ENCODE results near the gene PPP1R14D.
A peak's percentile ranks its signal among the peaks of the same experiment; 100 is the strongest.

The PPP1R14D gene

GRCh38 chr15:40796041-40796440 is 32.5 kb downstream of the PPP1R14D start:
- 0 out of 2 replicates have a peak, but pooled peaks cover 3% of the 10 kb centered on the region for H3K36me3 ChIP-seq (ENCODE audit: insufficient read depth, low read length)
- no peak overlapping the region for H3K4me3 ChIP-seq (ENCODE audit: low read depth, low read length)
- no peaks in the 10 kb centered on the region for H3K27me3 ChIP-seq (ENCODE audit: insufficient read depth, low read length)
- no peak overlapping the region for H3K27ac ChIP-seq (ENCODE audit: low read depth, low read length)
- no peak overlapping the region for H2AFZ ChIP-seq (ENCODE audit: low read length, unreplicated experiment)
- H3K4me1 ChIP-seq (ENCODE audit: control insufficient read depth, insufficient read depth, low read length, unreplicated experiment), result peaks cover 15% of the 10 kb centered on the region
- peaks cover 31% of the 10 kb centered on the region for H3K79me2 ChIP-seq (ENCODE audit: control insufficient read depth, insufficient read depth, low read length, unreplicated experiment)

GRCh38 chr15:40793216-40793989 is 35.1 kb downstream of the PPP1R14D start:
- 0 out of 2 replicates have a peak, but pooled peaks cover 3% of the 10 kb centered on the region for H3K36me3 ChIP-seq (ENCODE audit: insufficient read depth, low read length)
- H3K4me1 ChIP-seq (ENCODE audit: control insufficient read depth, insufficient read depth, low read length, unreplicated experiment), result peaks cover 19% of the 10 kb centered on the region
- no peak overlapping the region for H2AFZ ChIP-seq (ENCODE audit: low read length, unreplicated experiment)
- peaks cover 34% of the 10 kb centered on the region for H3K79me2 ChIP-seq (ENCODE audit: control insufficient read depth, insufficient read depth, low read length, unreplicated experiment)
- no peaks in the 10 kb centered on the region for H3K27me3 ChIP-seq (ENCODE audit: insufficient read depth, low read length)
- H3K4me3 ChIP-seq (ENCODE audit: low read depth, low read length), result peak overlapping the region; percentile 22
- peak overlapping the region; percentile 78 for H3K27ac ChIP-seq (ENCODE audit: low read depth, low read length)

GRCh38 chr15:40792394-40792793 is 36.1 kb downstream of the PPP1R14D start:
- no peak overlapping the region for H3K4me3 ChIP-seq (ENCODE audit: low read depth, low read length)
- no peaks in the 10 kb centered on the region for H3K27me3 ChIP-seq (ENCODE audit: insufficient read depth, low read length)
- peaks cover 30% of the 10 kb centered on the region for H3K79me2 ChIP-seq (ENCODE audit: control insufficient read depth, insufficient read depth, low read length, unreplicated experiment)
- H2AFZ ChIP-seq (ENCODE audit: low read length, unreplicated experiment), result no peak overlapping the region
- peaks cover 27% of the 10 kb centered on the region for H3K4me1 ChIP-seq (ENCODE audit: control insufficient read depth, insufficient read depth, low read length, unreplicated experiment)
- 0 out of 2 replicates have a peak, but pooled peaks cover 3% of the 10 kb centered on the region for H3K36me3 ChIP-seq (ENCODE audit: insufficient read depth, low read length)
- H3K27ac ChIP-seq (ENCODE audit: low read depth, low read length), result peak overlapping the region; percentile 78

- peaks cover 40% of the 10 kb centered on the region for H3K4me1 ChIP-seq (ENCODE audit: control insufficient read depth, insufficient read depth, low read length, unreplicated experiment)
- H2AFZ ChIP-seq (ENCODE audit: low read length, unreplicated experiment), result no peak overlapping the region
- H3K36me3 ChIP-seq (ENCODE audit: insufficient read depth, low read length), result 0 out of 2 replicates have a peak, but pooled peaks cover 3% of the 10 kb centered on the region
- H3K79me2 ChIP-seq (ENCODE audit: control insufficient read depth, insufficient read depth, low read length, unreplicated experiment), result peaks cover 31% of the 10 kb centered on the region
- H3K4me3 ChIP-seq (ENCODE audit: low read depth, low read length), result no peak overlapping the region
- H3K27ac ChIP-seq (ENCODE audit: low read depth, low read length), result peak overlapping the region; percentile 68
- no peaks in the 10 kb centered on the region for H3K27me3 ChIP-seq (ENCODE audit: insufficient read depth, low read length)
Observed at GRCh38 chr15:40790718-40791117, 37.8 kb downstream of the PPP1R14D start.

- H3K36me3 ChIP-seq (ENCODE audit: insufficient read depth, low read length), result 0 out of 2 replicates have a peak, but pooled peaks cover 3% of the 10 kb centered on the region
- no peaks in the 10 kb centered on the region for H3K27me3 ChIP-seq (ENCODE audit: insufficient read depth, low read length)
- peaks cover 40% of the 10 kb centered on the region for H3K4me1 ChIP-seq (ENCODE audit: control insufficient read depth, insufficient read depth, low read length, unreplicated experiment)
- H2AFZ ChIP-seq (ENCODE audit: low read length, unreplicated experiment), result no peak overlapping the region
- no peak overlapping the region for H3K27ac ChIP-seq (ENCODE audit: low read depth, low read length)
- H3K4me3 ChIP-seq (ENCODE audit: low read depth, low read length), result no peak overlapping the region
- H3K79me2 ChIP-seq (ENCODE audit: control insufficient read depth, insufficient read depth, low read length, unreplicated experiment), result peaks cover 35% of the 10 kb centered on the region
Observed at GRCh38 chr15:40789999-40790398, 38.5 kb downstream of the PPP1R14D start.

GRCh38 chr15:40789119-40789518 is 39.4 kb downstream of the PPP1R14D start:
- Histone ChIP-seq H2AFZ (ENCODE audit: low read length, unreplicated experiment) (no peak overlapping the region), H3K27ac (ENCODE audit: low read depth, low read length) (no peak overlapping the region), H3K27me3 (ENCODE audit: insufficient read depth, low read length) (no peaks in the 10 kb centered on the region), H3K79me2 (ENCODE audit: control insufficient read depth, insufficient read depth, low read length, unreplicated experiment) (peaks cover 38% of the 10 kb centered on the region), H3K4me3 (ENCODE audit: low read depth, low read length) (no peak overlapping the region), H3K4me1 (ENCODE audit: control insufficient read depth, insufficient read depth, low read length, unreplicated experiment) (peaks cover 40% of the 10 kb centered on the region), H3K36me3 (ENCODE audit: insufficient read depth, low read length) (0 out of 2 replicates have a peak, but pooled peaks cover 3% of the 10 kb centered on the region)

GRCh38 chr15:40787991-40788390 is 40.5 kb downstream of the PPP1R14D start:
- Histone ChIP-seq H3K36me3 (ENCODE audit: insufficient read depth, low read length) (0 out of 2 replicates have a peak, but pooled peaks cover 3% of the 10 kb centered on the region), H3K4me1 (ENCODE audit: control insufficient read depth, insufficient read depth, low read length, unreplicated experiment) (peaks cover 29% of the 10 kb centered on the region), H3K79me2 (ENCODE audit: control insufficient read depth, insufficient read depth, low read length, unreplicated experiment) (peaks cover 38% of the 10 kb centered on the region), H3K27ac (ENCODE audit: low read depth, low read length) (peak overlapping the region; percentile 53), H3K27me3 (ENCODE audit: insufficient read depth, low read length) (no peaks in the 10 kb centered on the region), H2AFZ (ENCODE audit: low read length, unreplicated experiment) (no peak overlapping the region), H3K4me3 (ENCODE audit: low read depth, low read length) (no peak overlapping the region)

GRCh38 chr15:40787344-40787841 is 41.1 kb downstream of the PPP1R14D start:
- H3K79me2 ChIP-seq (ENCODE audit: control insufficient read depth, insufficient read depth, low read length, unreplicated experiment), result peaks cover 35% of the 10 kb centered on the region
- no peak overlapping the region for H2AFZ ChIP-seq (ENCODE audit: low read length, unreplicated experiment)
- 0 out of 2 replicates have a peak, but pooled peaks cover 3% of the 10 kb centered on the region for H3K36me3 ChIP-seq (ENCODE audit: insufficient read depth, low read length)
- no peak overlapping the region for H3K4me3 ChIP-seq (ENCODE audit: low read depth, low read length)
- H3K27me3 ChIP-seq (ENCODE audit: insufficient read depth, low read length), result no peaks in the 10 kb centered on the region
- H3K27ac ChIP-seq (ENCODE audit: low read depth, low read length), result peak overlapping the region; percentile 53
- peaks cover 25% of the 10 kb centered on the region for H3K4me1 ChIP-seq (ENCODE audit: control insufficient read depth, insufficient read depth, low read length, unreplicated experiment)

GRCh38 chr15:40785814-40786213 is 42.7 kb downstream of the PPP1R14D start:
- peaks cover 25% of the 10 kb centered on the region for H3K4me1 ChIP-seq (ENCODE audit: control insufficient read depth, insufficient read depth, low read length, unreplicated experiment)
- no peak overlapping the region for H3K27ac ChIP-seq (ENCODE audit: low read depth, low read length)
- H3K4me3 ChIP-seq (ENCODE audit: low read depth, low read length), result no peak overlapping the region
- peaks cover 27% of the 10 kb centered on the region for H3K79me2 ChIP-seq (ENCODE audit: control insufficient read depth, insufficient read depth, low read length, unreplicated experiment)
- H3K36me3 ChIP-seq (ENCODE audit: insufficient read depth, low read length), result no peaks in the 10 kb centered on the region
- H2AFZ ChIP-seq (ENCODE audit: low read length, unreplicated experiment), result no peak overlapping the region
- H3K27me3 ChIP-seq (ENCODE audit: insufficient read depth, low read length), result no peaks in the 10 kb centered on the region

- H3K27me3 ChIP-seq (ENCODE audit: insufficient read depth, low read length), result no peaks in the 10 kb centered on the region
- no peak overlapping the region for H2AFZ ChIP-seq (ENCODE audit: low read length, unreplicated experiment)
- peaks cover 21% of the 10 kb centered on the region for H3K4me1 ChIP-seq (ENCODE audit: control insufficient read depth, insufficient read depth, low read length, unreplicated experiment)
- H3K36me3 ChIP-seq (ENCODE audit: insufficient read depth, low read length), result no peaks in the 10 kb centered on the region
- H3K27ac ChIP-seq (ENCODE audit: low read depth, low read length), result no peak overlapping the region
- peaks cover 27% of the 10 kb centered on the region for H3K79me2 ChIP-seq (ENCODE audit: control insufficient read depth, insufficient read depth, low read length, unreplicated experiment)
- no peak overlapping the region for H3K4me3 ChIP-seq (ENCODE audit: low read depth, low read length)
Observed at GRCh38 chr15:40785164-40785563, 43.3 kb downstream of the PPP1R14D start.
